ENCODE results near the gene PAQR8.

Gene PAQR8

GRCh38 chr6:52347818-52348217, 14.1 kb upstream of the PAQR8 start:
- no peak for DNase-seq (ENCODE audit: low spot score)

- DNase-seq (ENCODE audit: low spot score): no peak
Measured at GRCh38 chr6:52351879-52352238, 10.1 kb upstream of the PAQR8 start.

- DNase-seq (ENCODE audit: low spot score): peak; percentile 100
Measured at GRCh38 chr6:52352239-52353018, 9.5 kb upstream of the PAQR8 start.

- DNase-seq (ENCODE audit: low spot score): no peak
Measured at GRCh38 chr6:52356017-52356416, 5.9 kb upstream of the PAQR8 start.

- no peak for DNase-seq (ENCODE audit: low spot score)
Measured at GRCh38 chr6:52359403-52359802, 2.5 kb upstream of the PAQR8 start.

GRCh38 chr6:52360028-52360427, 1.9 kb upstream of the PAQR8 start:
- no peak for DNase-seq (ENCODE audit: low spot score)

GRCh38 chr6:52360601-52361413, 1.1 kb upstream of the PAQR8 start:
- no peak for DNase-seq (ENCODE audit: low spot score)

- DNase-seq (ENCODE audit: low spot score): no peak
Measured at GRCh38 chr6:52361414-52361944, 472 bp upstream of the PAQR8 start.

GRCh38 chr6:52362443-52363227, 684 bp downstream of the PAQR8 start:
- peak; percentile 16 for DNase-seq (ENCODE audit: low spot score)

- peak; percentile 23 for DNase-seq (ENCODE audit: low spot score)
Measured at GRCh38 chr6:52363228-52363867, 1.4 kb downstream of the PAQR8 start.

GRCh38 chr6:52364480-52365166, 2.7 kb downstream of the PAQR8 start:
- no peak for DNase-seq (ENCODE audit: low spot score)

- DNase-seq (ENCODE audit: low spot score): no peak
Measured at GRCh38 chr6:52365317-52365716, 3.4 kb downstream of the PAQR8 start.

GRCh38 chr6:52365866-52366540, 4.1 kb downstream of the PAQR8 start:
- no peak for DNase-seq (ENCODE audit: low spot score)

GRCh38 chr6:52368002-52368401, 6.1 kb downstream of the PAQR8 start:
- DNase-seq (ENCODE audit: low spot score): no peak

- DNase-seq (ENCODE audit: low spot score): no peak
Measured at GRCh38 chr6:52369234-52369633, 7.3 kb downstream of the PAQR8 start.

GRCh38 chr6:52371656-52372191, 9.8 kb downstream of the PAQR8 start:
- no peak for DNase-seq (ENCODE audit: low spot score)

GRCh38 chr6:52373151-52373690, 11.3 kb downstream of the PAQR8 start:
- no peak for DNase-seq (ENCODE audit: low spot score)

- DNase-seq (ENCODE audit: low spot score): no peak
Measured at GRCh38 chr6:52374247-52374646, 12.3 kb downstream of the PAQR8 start.

GRCh38 chr6:52375780-52376556, 14.0 kb downstream of the PAQR8 start:
- DNase-seq (ENCODE audit: low spot score): no peak

All from kidney tubule cell (primary cell).